H1 (cell line): Measurements from ENCODE around the gene PCIF1. TPM values are rescaled to one million over a fixed set of nuclear protein-coding genes. Genes with fewer than 3 reads are reported as not detected.

ENCODE experiments used
- SAP30 ChIP-seq: fragments of 300-600 bp; sonication (generic); IDR thresholded peaks from 2 replicates; pipeline ENCODE4 v1.7.1; 2012; ENCODE audit warnings: low read length, moderate library complexity, mild to moderate bottlenecking, inconsistent platforms; ENCODE audit not compliant: insufficient read depth, insufficient replicate concordance
- polyA plus RNA-seq, 7 experiments: library from polyadenylated mRNA; depleted of rRNA in 3 of 7; stranded (reverse) in 5 of 7; unstranded in 2 of 7; fragments of >200 nt in 5 of 7; fragments of 200-250 nt in 2 of 7; gene quantifications; 1 replicate in 5 of 7; 2 replicates in 1 of 7; 4 replicates in 1 of 7; pipeline versions ENCODE4 v1.2.1 to v1.2.3, GENCODE V29; 2011 to 2013; ENCODE audit warnings: missing spikeins in 2 of 7, mixed read lengths in 2 of 7
- total RNA-seq: library from RNA; stranded (reverse); fragmentation: NEBNext Ultra II Directional; extraction: Animal tissue kit (Norgen Biotek cat#: 25700); gene quantifications from 2 replicates; pipeline ENCODE4 v1.2.1, GENCODE V29; 2021

Gene PCIF1
- total and polyA plus RNA-seq, 2 of the 8 experiments (the other 6 are each of a cell fraction or from before 2014, with no cell fraction given), result 30.3 to 30.6 TPM

GRCh38 chr20:45968081-45968671 is 33.7 kb downstream of the PCIF1 start (continued):
- no peak for TF ChIP-seq SAP30
